ENCODE measurements around the gene USHBP1.

Gene USHBP1

GRCh38 chr19:17211547-17212446 lies 52.7 kb downstream of the USHBP1 start:
- no peak for DNase-seq (ENCODE audit: low read depth)

- DNase-seq (ENCODE audit: low read depth): no peak
Measured at GRCh38 chr19:17210296-17210695, 54.2 kb downstream of the USHBP1 start.

GRCh38 chr19:17209126-17210036 lies 55.2 kb downstream of the USHBP1 start:
- DNase-seq (ENCODE audit: low read depth): no peak

GRCh38 chr19:17206736-17207581 lies 57.6 kb downstream of the USHBP1 start:
- DNase-seq (ENCODE audit: low read depth): no peak

GRCh38 chr19:17205237-17206140 lies 59.1 kb downstream of the USHBP1 start:
- DNase-seq (ENCODE audit: low read depth): peak; percentile 40

GRCh38 chr19:17202713-17203112 lies 61.8 kb downstream of the USHBP1 start:
- no peak for DNase-seq (ENCODE audit: low read depth)

- no peak for DNase-seq (ENCODE audit: low read depth)
Measured at GRCh38 chr19:17202249-17202648, 62.3 kb downstream of the USHBP1 start.

- DNase-seq (ENCODE audit: low read depth): no peak
Measured at GRCh38 chr19:17200408-17201079, 64.0 kb downstream of the USHBP1 start.
